OCI-LY3 (cell line): Measurements from ENCODE around the gene CHST11.

Experiments
- EZH2phosphoT487 ChIP-seq: fragments of 200-600 bp; shearing (Covaris generic); IDR thresholded peaks from 2 replicates; pipeline ENCODE4 v1.6.1; 2018; ENCODE audit warnings: antibody characterized with exemption, mixed run types, low read depth
- TF ChIP-seq, protein P1 (sequence below): fragments of 200-600, 300-600 bp; sonication (generic); IDR thresholded peaks from 2 replicates; pipeline ENCODE4 v1.5.1; 2014; ENCODE audit warnings: antibody characterized with exemption, low read length, low read depth

GRCh38 chr12:104568935-104569334 lies 112.2 kb downstream of the CHST11 start:
- TF ChIP-seq, protein P1, sequence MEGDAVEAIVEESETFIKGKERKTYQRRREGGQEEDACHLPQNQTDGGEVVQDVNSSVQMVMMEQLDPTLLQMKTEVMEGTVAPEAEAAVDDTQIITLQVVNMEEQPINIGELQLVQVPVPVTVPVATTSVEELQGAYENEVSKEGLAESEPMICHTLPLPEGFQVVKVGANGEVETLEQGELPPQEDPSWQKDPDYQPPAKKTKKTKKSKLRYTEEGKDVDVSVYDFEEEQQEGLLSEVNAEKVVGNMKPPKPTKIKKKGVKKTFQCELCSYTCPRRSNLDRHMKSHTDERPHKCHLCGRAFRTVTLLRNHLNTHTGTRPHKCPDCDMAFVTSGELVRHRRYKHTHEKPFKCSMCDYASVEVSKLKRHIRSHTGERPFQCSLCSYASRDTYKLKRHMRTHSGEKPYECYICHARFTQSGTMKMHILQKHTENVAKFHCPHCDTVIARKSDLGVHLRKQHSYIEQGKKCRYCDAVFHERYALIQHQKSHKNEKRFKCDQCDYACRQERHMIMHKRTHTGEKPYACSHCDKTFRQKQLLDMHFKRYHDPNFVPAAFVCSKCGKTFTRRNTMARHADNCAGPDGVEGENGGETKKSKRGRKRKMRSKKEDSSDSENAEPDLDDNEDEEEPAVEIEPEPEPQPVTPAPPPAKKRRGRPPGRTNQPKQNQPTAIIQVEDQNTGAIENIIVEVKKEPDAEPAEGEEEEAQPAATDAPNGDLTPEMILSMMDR = no peak
- no peak for TF ChIP-seq EZH2phosphoT487
